DOHH2 (cell line): ENCODE data around the gene CELF5.

Experiments used
- CTCF ChIP-seq: fragments of 200-600 bp; sonication (generic); IDR thresholded peaks from one replicate; pipeline ENCODE4 v1.5.1; 2014; ENCODE audit warnings: antibody characterized with exemption, mild to moderate bottlenecking, low read depth, low read length; ENCODE audit not compliant: poor library complexity, severe bottlenecking
- EZH2phosphoT487 ChIP-seq: fragments of 200-600 bp; sonication (generic); IDR thresholded peaks from 2 replicates; pipeline ENCODE4 v1.6.1; 2017; ENCODE audit warnings: borderline replicate concordance, mild to moderate bottlenecking, antibody characterized with exemption, low read length, moderate library complexity, mixed read lengths

GRCh38 chr19:3188627-3189596 is 35.5 kb upstream of the CELF5 start:
- TF ChIP-seq CTCF = no peak
- no peak for TF ChIP-seq EZH2phosphoT487
